K562 (cell line): Measurements from ENCODE around the gene EYA4. TPM values are rescaled to one million over a fixed set of nuclear protein-coding genes. Genes with fewer than 3 reads are reported as not detected.

ENCODE experiments used
- ATAC-seq: fragments of 200-7000 bp; cut with Tn5 transposase; 3 replicates; pipeline ENCODE4 v1.9.1; 2020; ENCODE audit warnings: moderate library complexity
- BruUV-seq: library from RNA; stranded (reverse); fragments of 400-500 nt; replicated peaks from 2 replicates; lab custom pipeline; 2021; lab: Mats Ljungman, UMichigan
- CTCF ChIA-PET: fragments of 300-600 bp; formaldehyde crosslinking; extraction: SDS; loops from one replicate; lab custom pipeline; 2021; ENCODE audit warnings: low intra/inter-chr PET ratio; lab: Yijun Ruan, JAX
- POLR2A ChIA-PET: fragments of 300-600, 350-650 bp; sonication (Branson Sonifier 250); formaldehyde crosslinking; extraction: SDS; loops from one replicate; lab custom pipeline; 2021; ENCODE audit warnings: antibody characterized with exemption, inconsistent platforms; lab: Yijun Ruan, JAX
- DNase-seq, 4 experiments: peaks; one replicate each; pipeline versions ENCODE4 v3.0.0 to v3.0.0-alpha.2; 2011 to 2018; ENCODE audit warnings: low spot score in 3 of 4, mixed read lengths in 3 of 4; ENCODE audit errors: extremely low read depth in 1 of 4
- FAIRE-seq: peaks from 2 replicates; lab custom pipeline; 2011; peaks lifted over from hg19 to GRCh38; lab: Jason Lieb, UNC
- H2AFZ ChIP-seq: 2 replicates; pipeline ENCODE4 v1.6.0; 2011; ENCODE audit warnings: low read depth, low read length, control low read depth, inconsistent platforms
- H3K27ac ChIP-seq: fragments of 200-600 bp; 3 replicates; pipeline ENCODE4 v1.8.0; 2011; ENCODE audit warnings: low read depth, mild to moderate bottlenecking, control low read depth, inconsistent platforms, low read length, moderate library complexity, mixed read lengths; ENCODE audit errors: extremely low read depth
- H3K27me3 ChIP-seq, 2 experiments: fragments of 300-600 bp in 1 of 2; 2 replicates in 1 of 2; 3 replicates in 1 of 2; pipeline versions ENCODE4 v1.6.0 to v1.8.0; 2011; ENCODE audit warnings: inconsistent platforms in 2 of 2, low read length in 2 of 2, mild to moderate bottlenecking in 1 of 2, mixed read lengths in 1 of 2, moderate library complexity in 1 of 2; ENCODE audit not compliant: control insufficient read depth in 2 of 2, insufficient read depth in 2 of 2
- H3K36me3 ChIP-seq: fragments of 300-600 bp; 3 replicates; pipeline ENCODE4 v1.8.0; 2011; ENCODE audit warnings: mild to moderate bottlenecking, low read length, inconsistent platforms; ENCODE audit not compliant: control insufficient read depth, insufficient read depth
- H3K4me1 ChIP-seq, 2 experiments: fragments of 200-600 bp in 1 of 2; replicated peaks in 1 of 2; 2 replicates in 1 of 2; 3 replicates in 1 of 2; pipeline versions ENCODE4 v1.5.1 to v1.8.0; 2011; ENCODE audit warnings: inconsistent platforms in 2 of 2, low read length in 2 of 2, mild to moderate bottlenecking in 1 of 2, mixed read lengths in 1 of 2, moderate library complexity in 1 of 2; ENCODE audit not compliant: control insufficient read depth in 2 of 2, insufficient read depth in 2 of 2
- H3K4me2 ChIP-seq: 2 replicates; pipeline ENCODE4 v1.6.1; 2011; ENCODE audit warnings: low read length, control low read depth, inconsistent platforms, mixed read lengths; ENCODE audit not compliant: insufficient read depth
- H3K4me3 ChIP-seq: fragments of 200-600 bp; sonication (generic), shearing (Covaris generic); 2 replicates; pipeline ENCODE4 v1.5.1; 2016; ENCODE audit warnings: control low read depth, inconsistent platforms
- H3K79me2 ChIP-seq: fragments of 200-600 bp; 3 replicates; pipeline ENCODE4 v1.8.0; 2011; ENCODE audit warnings: low read length, inconsistent platforms; ENCODE audit not compliant: control insufficient read depth, insufficient read depth
- H3K9ac ChIP-seq, 2 experiments: 2 replicates each; pipeline versions ENCODE4 v1.6.0 to v1.6.1; 2011; ENCODE audit warnings: low read depth in 2 of 2, low read length in 2 of 2, control low read depth in 1 of 2, inconsistent platforms in 1 of 2, mild to moderate bottlenecking in 1 of 2, mixed read lengths in 1 of 2; ENCODE audit not compliant: insufficient read depth in 1 of 2
- H3K9me1 ChIP-seq: one replicate; pipeline ENCODE4 v1.6.0; 2011; ENCODE audit warnings: inconsistent platforms, mild to moderate bottlenecking, low read length, moderate library complexity; ENCODE audit not compliant: control insufficient read depth, insufficient read depth
- H3K9me3 ChIP-seq: replicated peaks from 2 replicates; pipeline ENCODE4 v1.5.1; 2011; ENCODE audit warnings: low read depth, low read length, inconsistent platforms; ENCODE audit not compliant: control insufficient read depth, insufficient read depth
- H4K20me1 ChIP-seq: replicated peaks from 2 replicates; pipeline ENCODE4 v1.6.1; 2011; ENCODE audit warnings: low read length, inconsistent platforms, mixed read lengths; ENCODE audit not compliant: control insufficient read depth, insufficient read depth
- ATF1 ChIP-seq, 2 experiments: fragments of 450-650 bp in 1 of 2; IDR thresholded peaks; 2 replicates each; pipeline ENCODE4 v1.6.1; 2016; ENCODE audit warnings: missing compliant biosample characterization in 1 of 2, missing genetic modification characterization in 1 of 2
- CEBPG ChIP-seq, 3 experiments: fragments of 200-800 bp in 1 of 3; sonication (Bioruptor generic) in 1 of 3; sonication (generic) in 1 of 3; formaldehyde crosslinking in 1 of 3; IDR thresholded peaks in 2 of 3; conservative IDR thresholded peaks in 1 of 3; 2 replicates each; pipeline versions ENCODE4 v1.6.1 to v1.8.0; 2016 to 2022; ENCODE audit warnings: missing compliant biosample characterization in 2 of 3, missing genetic modification characterization in 2 of 3, mild to moderate bottlenecking in 1 of 3, missing genetic modification reagents in 1 of 3
- DDX20 ChIP-seq: fragments of 450-650 bp; IDR thresholded peaks from 2 replicates; pipeline ENCODE4 v1.6.1; 2016; ENCODE audit warnings: missing genetic modification characterization, low read depth, mild to moderate bottlenecking, missing compliant biosample characterization, moderate library complexity
- HMG20A ChIP-seq: fragments of 450-650 bp; formaldehyde crosslinking; conservative IDR thresholded peaks from 2 replicates; pipeline ENCODE4 v1.4.0; 2020; ENCODE audit warnings: mild to moderate bottlenecking, mixed read lengths
- ID3 ChIP-seq, 2 experiments: fragments of 250-450 bp in 1 of 2; fragments of 450-650 bp in 1 of 2; sonication (Bioruptor Pico) in 1 of 2; IDR thresholded peaks; 2 replicates each; pipeline versions ENCODE4 v1.6.1 to v1.8.0; 2016 to 2021; ENCODE audit warnings: mild to moderate bottlenecking in 2 of 2, moderate library complexity in 2 of 2, missing compliant biosample characterization in 1 of 2, missing genetic modification characterization in 1 of 2
- MEF2A ChIP-seq: IDR thresholded peaks from 2 replicates; pipeline ENCODE4 v1.6.1; 2011; ENCODE audit warnings: low read depth, mild to moderate bottlenecking, low read length, moderate library complexity; ENCODE audit not compliant: control insufficient read depth
- PHF20 ChIP-seq: fragments of 450-650 bp; IDR thresholded peaks from 2 replicates; pipeline ENCODE4 v1.6.1; 2018; ENCODE audit not compliant: partially characterized antibody
- POLR2G ChIP-seq: fragments of 200-400 bp; formaldehyde crosslinking; IDR thresholded peaks from 2 replicates; pipeline ENCODE4 v1.6.1; 2017; ENCODE audit warnings: low read depth, mild to moderate bottlenecking, antibody characterized with exemption, low read length, moderate library complexity
- STAT5A ChIP-seq: IDR thresholded peaks from 2 replicates; pipeline ENCODE4 v1.6.1; 2012; ENCODE audit warnings: low read length, inconsistent platforms, borderline replicate concordance
- TBL1XR1 ChIP-seq, 2 experiments: IDR thresholded peaks; 2 replicates each; pipeline ENCODE4 v1.6.1; 2012; ENCODE audit warnings: improper control_type of control experiment in 2 of 2, low read length in 2 of 2, mild to moderate bottlenecking in 1 of 2
- ZNF785 ChIP-seq: fragments of 250-450 bp; sonication (Bioruptor Pico); IDR thresholded peaks from 2 replicates; pipeline ENCODE4 v1.4.0; 2020; ENCODE audit warnings: mild to moderate bottlenecking
- WGBS: fragments of 100-300 bp; shearing (Covaris generic); methylation state at CpG from one replicate; pipeline ENCODE4 v1.1.6; 2016; ENCODE audit warnings: low coverage, mixed read lengths; ENCODE audit not compliant: insufficient coverage; ENCODE audit errors: missing lambda C conversion rate; 5-methylcytosine and 5-hydroxymethylcytosine counted together
- in situ Hi-C: fragments of 300-500 bp; cut with MboI; formaldehyde crosslinking; loops from 4 replicates; pipeline ENCODE4 v1.15.0; 2018; ENCODE audit warnings: inconsistent platforms, mixed read lengths
- intact Hi-C: fragments of 100-400 bp; cut with micrococcal nuclease; formaldehyde crosslinking; loops from 2 replicates; pipeline ENCODE4 v1.14.2; 2022
- polyA plus RNA-seq, 8 experiments: library from polyadenylated mRNA; depleted of rRNA in 4 of 8; stranded (reverse) in 5 of 8; unstranded in 3 of 8; fragments of >200 nt; fragmentation: Nextera tagmentation in 2 of 8; fragmentation: Illumina TruSeq in 1 of 8; extraction: Ambion mirVana in 2 of 8; extraction: Trizol in 1 of 8; gene quantifications; 2 replicates each; pipeline versions ENCODE4 v1.2.1 to v1.2.3, GENCODE V29; 2011 to 2014; ENCODE audit warnings: inconsistent platforms in 1 of 8, missing spikeins in 1 of 8
- total RNA-seq, 7 experiments: library from RNA; depleted of rRNA in 6 of 7; stranded (reverse); fragments of >200 nt in 6 of 7; fragmentation: Illumina TruSeq in 2 of 7; extraction: Trizol in 2 of 7; gene quantifications; 2 replicates each; pipeline versions ENCODE4 v1.2.1 to v1.2.3, GENCODE V29; 2011 to 2021; ENCODE audit warnings: low replicate concordance in 1 of 7
- TF ChIP-seq, protein P1 (sequence below): IDR thresholded peaks from 2 replicates; pipeline ENCODE4 v1.6.1; 2016; ENCODE audit warnings: missing genetic modification characterization, missing compliant biosample characterization

EYA4 gene
- total and polyA plus RNA-seq, 9 of the 15 experiments (the other 6 are each of a cell fraction or from before 2014, with no cell fraction given): 0.03 to 0.04 TPM; not detected in 7

- no peak for TF ChIP-seq ID3 (CRISPR knock-in tag; IDR thresholded peaks at IDR 0.05)
- TF ChIP-seq ID3 (tag; IDR thresholded peaks at IDR 0.05): no peak
- no peak for TF ChIP-seq PHF20
- TF ChIP-seq, protein P1, sequence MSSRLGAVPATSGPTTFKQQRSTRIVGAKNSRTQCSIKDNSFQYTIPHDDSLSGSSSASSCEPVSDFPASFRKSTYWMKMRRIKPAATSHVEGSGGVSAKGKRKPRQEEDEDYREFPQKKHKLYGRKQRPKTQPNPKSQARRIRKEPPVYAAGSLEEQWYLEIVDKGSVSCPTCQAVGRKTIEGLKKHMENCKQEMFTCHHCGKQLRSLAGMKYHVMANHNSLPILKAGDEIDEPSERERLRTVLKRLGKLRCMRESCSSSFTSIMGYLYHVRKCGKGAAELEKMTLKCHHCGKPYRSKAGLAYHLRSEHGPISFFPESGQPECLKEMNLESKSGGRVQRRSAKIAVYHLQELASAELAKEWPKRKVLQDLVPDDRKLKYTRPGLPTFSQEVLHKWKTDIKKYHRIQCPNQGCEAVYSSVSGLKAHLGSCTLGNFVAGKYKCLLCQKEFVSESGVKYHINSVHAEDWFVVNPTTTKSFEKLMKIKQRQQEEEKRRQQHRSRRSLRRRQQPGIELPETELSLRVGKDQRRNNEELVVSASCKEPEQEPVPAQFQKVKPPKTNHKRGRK (tag): no peak
Observed at GRCh38 chr6:133546098-133546497, 304.9 kb downstream of the EYA4 start (continued).

- POLR2A ChIA-PET: interaction anchor here (0.9 kb wide), 1 partner anchor 733 kb away, joined by 3 read pairs; no protein-coding TSS in a partner anchor
- in situ Hi-C loops: loop anchor here (25.0 kb wide), 1 partner anchor 1010 kb away; the partner anchor contains the start of gene TAAR9
Observed at GRCh38 chr6:133547136-133547535, 306.0 kb downstream of the EYA4 start.

More at GRCh38 chr6:133547136-133547535, 306.0 kb downstream of the EYA4 start:
- CTCF ChIA-PET: no interaction called here
- H2AFZ ChIP-seq: no peak overlapping the region
- no peak overlapping the region for H3K4me2 ChIP-seq
- H3K9me1 ChIP-seq: no peaks in the 10 kb centered on the region
- no peak overlapping the region for H3K9ac ChIP-seq
- H3K27me3 ChIP-seq: no peaks in the 10 kb centered on the region
- no TSS peak for BruUV-seq
- no peak overlapping the region for H3K4me3 ChIP-seq
- WGBS: 0% methylated on average over 1 of the region's 1 CpG
- FAIRE-seq (peak; percentile 11), DNase-seq (no peak), ATAC-seq (no peak)
- intact Hi-C loops: loop anchor here (10.0 kb wide), 1 partner anchor 882 kb away; no protein-coding TSS in a partner anchor
- no peak for TF ChIP-seq STAT5A
- TF ChIP-seq ATF1 (CRISPR knock-in tag; IDR thresholded peaks at IDR 0.05): no peak
- no peak for TF ChIP-seq ATF1 (tag; IDR thresholded peaks at IDR 0.05)
- TF ChIP-seq TBL1XR1 (IDR thresholded peaks at IDR 0.05; ENCODE audit: low read length in 2 of 2): no peak
- TF ChIP-seq ZNF785 (CRISPR knock-in tag): no peak
- TF ChIP-seq DDX20 (tag): no peak
- no peak for TF ChIP-seq HMG20A (CRISPR knock-in tag)
- no peak for TF ChIP-seq MEF2A
- no peak for TF ChIP-seq CEBPG (CRISPR knock-in tag; IDR thresholded peaks at IDR 0.05)
- no peak for TF ChIP-seq CEBPG (tag; conservative IDR thresholded peaks at IDR 0.05 in 1 of 2, IDR thresholded peaks at IDR 0.05 in 1 of 2)
- TF ChIP-seq POLR2G: no peak
- no peaks in the 10 kb centered on the region for H3K4me1 ChIP-seq
- H3K27ac ChIP-seq: no peak overlapping the region
- H3K79me2 ChIP-seq: no peaks in the 10 kb centered on the region
- H3K36me3 ChIP-seq: no peaks in the 10 kb centered on the region
- no peaks in the 10 kb centered on the region for H4K20me1 ChIP-seq
- no peaks in the 10 kb centered on the region for H3K9me3 ChIP-seq
